Parathyroid adenoma (tissue), 2 donors: ENCODE measurements around the gene SPPL3.

Source experiments
- H2AFZ ChIP-seq: fragments of 300-600 bp; sonication (generic); one replicate; pipeline ENCODE4 v1.7.0; 2017; ENCODE audit warnings: antibody characterized with exemption, mild to moderate bottlenecking
- H3K27ac ChIP-seq: fragments of 300-600 bp; sonication (generic); one replicate; pipeline ENCODE4 v1.7.0; 2017
- H3K27me3 ChIP-seq: fragments of 300-600 bp; sonication (generic); one replicate; pipeline ENCODE4 v1.7.0; 2017; ENCODE audit warnings: low read length; ENCODE audit not compliant: control insufficient read depth, insufficient read depth
- H3K36me3 ChIP-seq: fragments of 300-600 bp; sonication (generic); one replicate; pipeline ENCODE4 v1.7.0; 2017; ENCODE audit warnings: low read length; ENCODE audit not compliant: control insufficient read depth, insufficient read depth
- H3K4me1 ChIP-seq: fragments of 300-600 bp; sonication (generic); one replicate; pipeline ENCODE4 v1.7.0; 2017; ENCODE audit warnings: control low read depth
- H3K4me2 ChIP-seq: fragments of 300-600 bp; sonication (generic); one replicate; pipeline ENCODE4 v1.7.0; 2017; ENCODE audit warnings: low read length
- H3K4me3 ChIP-seq: fragments of 300-600 bp; sonication (generic); one replicate; pipeline ENCODE4 v1.7.0; 2017; ENCODE audit warnings: low read depth, low read length
- H3K79me2 ChIP-seq: fragments of 300-600 bp; sonication (generic); one replicate; pipeline ENCODE4 v1.7.0; 2017; ENCODE audit warnings: control low read depth
- H3K9ac ChIP-seq: fragments of 300-600 bp; sonication (generic); one replicate; pipeline ENCODE4 v1.7.0; 2017; ENCODE audit warnings: mild to moderate bottlenecking
- H3K9me3 ChIP-seq: fragments of 300-600 bp; sonication (generic); one replicate; pipeline ENCODE4 v1.7.0; 2017; ENCODE audit warnings: low read length; ENCODE audit not compliant: control insufficient read depth
- CTCF ChIP-seq: fragments of 300-600 bp; sonication (generic); IDR thresholded peaks from one replicate; pipeline ENCODE4 v1.7.0; 2017; ENCODE audit warnings: antibody characterized with exemption, mild to moderate bottlenecking
- donor health status: primary hyperparathyroidism.

Gene SPPL3

GRCh38 chr12:120836114-120836684 is 68.0 kb downstream of the SPPL3 start:
- Histone ChIP-seq H2AFZ (no peak overlapping the region), H3K4me1 (peaks cover 10% of the 10 kb centered on the region), H3K9me3 (no peaks in the 10 kb centered on the region), H3K79me2 (peaks cover 33% of the 10 kb centered on the region), H3K9ac (no peak overlapping the region), H3K36me3 (no peaks in the 10 kb centered on the region), H3K4me2 (no peak overlapping the region), H3K27ac (no peak overlapping the region), H3K27me3 (no peaks in the 10 kb centered on the region), H3K4me3 (no peak overlapping the region)
- no peak for TF ChIP-seq CTCF

GRCh38 chr12:120835657-120836056 is 68.5 kb downstream of the SPPL3 start:
- no peak overlapping the region for H3K27ac ChIP-seq
- no peak overlapping the region for H3K4me3 ChIP-seq
- H3K79me2 ChIP-seq = peaks cover 34% of the 10 kb centered on the region
- no peaks in the 10 kb centered on the region for H3K9me3 ChIP-seq
- TF ChIP-seq CTCF = no peak
- H3K36me3 ChIP-seq = no peaks in the 10 kb centered on the region
- H2AFZ ChIP-seq = no peak overlapping the region
- no peak overlapping the region for H3K4me2 ChIP-seq
- no peaks in the 10 kb centered on the region for H3K27me3 ChIP-seq
- H3K9ac ChIP-seq = no peak overlapping the region
- peaks cover 15% of the 10 kb centered on the region for H3K4me1 ChIP-seq

GRCh38 chr12:120835304-120835612 is 68.9 kb downstream of the SPPL3 start:
- Histone ChIP-seq H3K36me3 (no peaks in the 10 kb centered on the region), H3K9me3 (no peaks in the 10 kb centered on the region), H3K9ac (no peak overlapping the region), H3K27me3 (no peaks in the 10 kb centered on the region), H3K4me3 (no peak overlapping the region), H3K79me2 (peaks cover 30% of the 10 kb centered on the region), H3K4me2 (no peak overlapping the region), H3K4me1 (peaks cover 15% of the 10 kb centered on the region), H3K27ac (no peak overlapping the region), H2AFZ (no peak overlapping the region)
- no peak for TF ChIP-seq CTCF

- Histone ChIP-seq H3K9me3 (no peaks in the 10 kb centered on the region), H3K27ac (no peak overlapping the region), H3K4me1 (peaks cover 15% of the 10 kb centered on the region), H3K4me2 (no peak overlapping the region), H3K4me3 (no peak overlapping the region), H2AFZ (no peak overlapping the region), H3K36me3 (no peaks in the 10 kb centered on the region), H3K9ac (no peak overlapping the region), H3K27me3 (no peaks in the 10 kb centered on the region), H3K79me2 (peaks cover 30% of the 10 kb centered on the region)
- TF ChIP-seq CTCF = no peak
These were observed 69.5 kb downstream of the SPPL3 start for GRCh38 chr12:120834489-120835303.

- Histone ChIP-seq H3K79me2 (peaks cover 34% of the 10 kb centered on the region), H3K4me1 (peaks cover 15% of the 10 kb centered on the region), H3K36me3 (no peaks in the 10 kb centered on the region), H3K27me3 (no peaks in the 10 kb centered on the region), H3K4me2 (no peak overlapping the region), H3K4me3 (no peak overlapping the region), H3K9me3 (no peaks in the 10 kb centered on the region), H3K27ac (no peak overlapping the region), H2AFZ (no peak overlapping the region), H3K9ac (no peak overlapping the region)
- no peak for TF ChIP-seq CTCF
These were observed 70.3 kb downstream of the SPPL3 start for GRCh38 chr12:120833849-120834248.
